Neural cell (in vitro differentiated cells): ENCODE data around the gene HAPSTR1.

Source experiments
- CTCF ChIP-seq: fragments of 450-650 bp; IDR thresholded peaks from 2 replicates; pipeline ENCODE4 v1.5.1; 2014; ENCODE audit warnings: antibody characterized with exemption, mild to moderate bottlenecking, moderate library complexity; ENCODE audit not compliant: poor library complexity, severe bottlenecking
- EP300 ChIP-seq: fragments of 450-650 bp; conservative IDR thresholded peaks from 2 replicates; pipeline ENCODE4 v1.6.1; 2014; ENCODE audit warnings: antibody characterized with exemption, mild to moderate bottlenecking, moderate library complexity; ENCODE audit not compliant: poor library complexity, severe bottlenecking
- EZH2 ChIP-seq: fragments of 200-600, 300-800 bp; shearing (Covaris generic), sonication (generic); IDR thresholded peaks from 2 replicates; pipeline ENCODE4 v1.6.1; 2014; ENCODE audit warnings: antibody characterized with exemption, low read length, borderline replicate concordance, mild to moderate bottlenecking; ENCODE audit not compliant: insufficient read depth, poor library complexity, severe bottlenecking
- MXI1 ChIP-seq: fragments of 450-650 bp; conservative IDR thresholded peaks from 2 replicates; pipeline ENCODE4 v1.6.1; 2014; ENCODE audit warnings: antibody characterized with exemption, mild to moderate bottlenecking; ENCODE audit not compliant: poor library complexity, severe bottlenecking
- POLR2AphosphoS5 ChIP-seq: IDR thresholded peaks from 2 replicates; pipeline ENCODE4 v1.6.1; 2012
- RAD21 ChIP-seq: fragments of 450-650 bp; conservative IDR thresholded peaks from 2 replicates; pipeline ENCODE4 v1.6.1; 2014; ENCODE audit warnings: antibody characterized with exemption, mild to moderate bottlenecking, moderate library complexity
- REST ChIP-seq: IDR thresholded peaks from 2 replicates; pipeline ENCODE4 v1.6.1; 2012; ENCODE audit warnings: borderline replicate concordance
- SMC3 ChIP-seq: fragments of 450-650 bp; conservative IDR thresholded peaks from 2 replicates; pipeline ENCODE4 v1.6.1; 2014; ENCODE audit warnings: antibody characterized with exemption, mild to moderate bottlenecking, moderate library complexity; ENCODE audit not compliant: poor library complexity
- TAF1 ChIP-seq: IDR thresholded peaks from 2 replicates; pipeline ENCODE4 v1.6.1; 2012; ENCODE audit warnings: low read depth

- no peak for TF ChIP-seq CTCF
- TF ChIP-seq POLR2AphosphoS5 = no peak
- TF ChIP-seq SMC3 = no peak
- TF ChIP-seq EZH2 = no peak
- TF ChIP-seq REST = no peak
- no peak for TF ChIP-seq EP300
- TF ChIP-seq MXI1 = no peak
- no peak for TF ChIP-seq TAF1
- TF ChIP-seq RAD21 = no peak
Observed at GRCh38 chr16:9136596-9136995, 45.2 kb downstream of the HAPSTR1 start.
